ENCODE measurements around the gene SPATA24.
"Not testable (repeated sequence)": the region's sequence is repeated elsewhere in the genome, so short reads cannot be mapped to it uniquely, and the experiment has no call there.

Gene SPATA24

GRCh38 chr5:139381837-139382761 is 21.8 kb downstream of the SPATA24 start:
- DNase-seq, result no peak

DNA sequence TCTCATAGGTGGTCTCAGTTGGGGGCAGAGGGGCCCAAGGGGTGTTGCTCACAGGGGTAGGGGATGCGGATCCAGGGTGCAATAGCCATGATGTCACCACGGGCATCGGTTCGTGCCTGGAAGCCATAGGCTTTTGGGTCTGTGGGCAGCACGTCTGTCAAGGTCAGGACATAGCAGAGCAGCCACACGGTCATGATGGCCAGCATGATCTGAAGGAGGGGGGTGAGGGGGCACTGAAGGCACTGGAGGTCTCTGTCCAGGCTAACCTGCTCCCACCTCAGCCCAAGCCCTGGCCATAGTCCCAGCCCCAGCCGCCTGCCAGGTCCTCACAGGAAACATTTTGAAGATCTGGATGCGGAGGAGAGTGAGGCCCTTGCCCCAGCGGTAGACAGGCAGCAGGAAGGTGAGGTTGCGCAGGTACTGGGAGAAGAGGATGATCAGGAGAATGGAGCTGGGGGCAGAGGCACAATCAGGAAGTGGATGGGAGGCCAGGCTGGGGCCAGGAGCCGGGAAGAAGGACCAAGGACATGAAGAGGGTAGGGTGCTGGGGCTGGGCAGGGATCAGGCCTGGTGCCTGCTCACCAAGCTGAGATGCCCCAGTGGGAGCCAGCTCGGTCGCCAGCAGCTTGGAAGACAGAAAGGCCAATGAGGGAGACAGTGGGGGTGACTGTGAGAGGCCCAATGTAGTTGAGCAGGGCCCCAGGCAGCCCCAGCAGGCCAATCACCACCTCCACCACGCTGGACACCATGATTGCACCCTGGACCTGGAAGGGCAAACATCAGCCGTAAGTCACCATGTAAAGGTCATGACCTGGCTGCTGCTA is 24.1 kb downstream of the SPATA24 start:
- no peak for DNase-seq

DNA sequence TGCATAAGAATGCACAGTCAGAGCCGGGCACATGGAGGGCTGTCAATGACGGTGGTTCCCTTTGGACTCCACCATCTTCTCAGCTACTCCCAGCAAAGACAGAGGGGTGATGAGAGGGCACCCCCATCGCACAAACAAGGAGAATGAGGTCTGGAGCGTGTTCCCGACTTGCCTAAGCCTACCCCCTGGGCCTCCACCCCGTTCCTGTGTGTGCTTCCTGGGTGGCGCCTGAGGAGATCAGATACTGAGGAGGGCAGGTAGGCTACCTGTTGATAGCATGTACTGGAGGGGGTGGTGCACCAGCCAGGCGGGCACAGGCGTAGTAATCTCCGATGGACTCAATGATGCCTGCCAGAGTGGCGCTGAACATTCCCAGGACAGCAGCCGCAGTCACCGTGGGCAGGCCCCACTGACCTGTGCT is 24.9 kb downstream of the SPATA24 start:
- no peak for DNase-seq

DNA sequence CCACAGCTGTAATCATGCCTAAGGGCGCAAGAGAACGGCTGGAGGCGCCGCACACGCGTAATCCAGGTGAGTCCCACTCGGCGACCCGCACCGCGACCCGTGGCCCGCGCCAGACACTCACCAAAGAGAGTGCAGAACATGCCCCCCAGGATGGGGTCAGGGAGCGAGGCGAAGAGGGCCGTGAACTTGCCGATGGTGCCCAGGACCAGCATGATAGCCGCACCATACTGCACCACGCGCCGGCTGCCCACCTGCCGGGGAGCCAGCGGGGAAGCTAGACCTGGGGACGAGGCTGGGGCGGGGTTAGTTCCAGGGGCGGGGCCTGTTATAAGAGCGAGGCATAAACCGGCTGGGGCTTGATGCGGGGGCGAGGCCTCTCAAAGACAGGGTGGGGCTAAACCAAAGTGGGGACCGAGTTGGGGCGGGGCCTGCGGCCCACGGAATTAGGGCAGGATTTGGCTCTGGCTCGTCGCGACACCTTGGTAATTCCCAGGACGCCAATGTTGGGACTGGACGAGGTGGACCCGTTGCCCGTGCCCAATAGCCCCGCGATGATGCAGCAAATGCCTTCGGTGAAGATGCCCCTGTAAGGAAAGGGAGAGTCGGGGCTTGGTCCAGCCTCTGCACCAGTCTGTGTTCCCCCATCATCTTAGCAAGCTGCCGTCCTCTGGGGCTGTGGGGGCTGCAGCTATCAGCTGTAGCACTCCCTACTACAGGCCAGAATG is 25.6 kb downstream of the SPATA24 start:
- no peak for DNase-seq

DNA sequence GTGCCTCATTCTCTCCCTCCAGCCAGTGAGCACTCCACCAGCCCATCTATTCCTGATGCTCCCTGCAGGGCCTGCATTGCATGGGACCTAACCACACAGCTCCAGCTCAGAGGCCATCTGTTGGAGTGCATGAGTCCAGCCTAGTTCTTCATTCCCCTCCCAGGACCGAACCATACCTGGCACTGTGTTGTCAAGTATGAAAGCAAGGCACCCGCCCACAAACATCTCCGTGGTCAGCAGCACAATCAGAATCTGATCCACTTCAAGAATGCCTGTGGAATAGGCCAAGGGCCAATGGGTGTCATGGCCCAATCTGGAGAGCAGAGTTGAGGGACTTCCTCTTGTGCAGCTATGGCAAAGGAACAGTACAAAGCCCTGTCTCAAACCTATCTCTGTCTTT is 26.7 kb downstream of the SPATA24 start:
- no peak for DNase-seq

DNA sequence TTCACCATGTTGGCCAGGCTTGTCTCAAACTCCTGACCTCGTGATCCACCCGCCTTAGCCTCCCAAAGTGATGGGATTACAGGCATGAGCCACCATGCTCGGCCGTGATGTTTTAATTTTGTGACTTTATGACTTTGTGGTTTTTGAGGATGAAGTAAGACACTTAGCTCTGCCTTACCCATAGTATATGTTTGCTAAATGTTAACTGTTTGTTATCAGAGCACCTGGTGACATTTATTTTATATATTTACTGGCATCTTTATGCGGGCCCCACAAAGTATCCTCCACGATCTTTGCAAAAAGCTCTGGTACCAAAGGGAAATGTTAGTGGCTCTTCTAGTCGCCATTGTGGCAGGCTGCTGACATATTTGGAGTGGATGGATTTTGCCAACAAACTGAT is 27.5 kb downstream of the SPATA24 start:
- no peak for DNase-seq

DNA sequence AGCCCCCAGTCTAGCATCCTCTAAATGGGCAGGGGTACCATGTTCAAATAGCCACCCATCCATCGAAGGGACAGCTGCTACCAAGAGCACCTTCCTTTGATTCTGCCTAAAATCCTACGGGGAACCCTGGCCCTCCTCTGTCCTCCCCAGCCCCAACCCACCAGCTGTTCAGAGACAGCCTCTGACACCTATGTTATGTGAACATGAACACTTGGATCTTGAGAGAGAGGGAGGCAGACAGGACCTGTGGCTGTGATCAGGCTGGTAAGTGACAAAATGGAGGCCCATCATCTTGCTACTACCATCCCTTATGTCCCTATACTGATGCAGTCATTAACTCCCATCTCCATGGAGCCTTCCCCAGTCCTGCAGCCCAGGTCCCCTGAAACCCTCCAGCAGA is 29.0 kb downstream of the SPATA24 start:
- no peak for DNase-seq

- no peak for DNase-seq
Observed at GRCh38 chr5:139371482-139372435, 32.1 kb downstream of the SPATA24 start.

DNA sequence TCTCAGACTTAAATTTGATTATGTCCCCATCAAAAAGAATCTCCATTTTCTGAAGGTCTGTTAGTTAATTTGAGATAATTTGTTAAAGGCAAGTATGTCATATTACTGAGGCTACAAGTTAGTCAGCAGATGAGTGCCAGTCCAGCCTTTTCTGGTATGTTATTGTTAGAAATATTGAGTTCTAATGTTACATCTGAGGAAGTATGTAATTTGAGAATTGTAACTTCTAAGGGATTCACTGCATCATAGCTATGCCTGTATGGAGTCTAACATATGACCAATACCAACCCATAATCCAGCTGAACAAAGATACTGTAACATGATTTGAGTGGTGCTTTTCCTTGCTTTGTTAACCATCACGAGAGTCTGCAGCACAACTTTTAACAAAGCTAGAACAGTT is 34.7 kb downstream of the SPATA24 start:
- no peak for DNase-seq

DNA sequence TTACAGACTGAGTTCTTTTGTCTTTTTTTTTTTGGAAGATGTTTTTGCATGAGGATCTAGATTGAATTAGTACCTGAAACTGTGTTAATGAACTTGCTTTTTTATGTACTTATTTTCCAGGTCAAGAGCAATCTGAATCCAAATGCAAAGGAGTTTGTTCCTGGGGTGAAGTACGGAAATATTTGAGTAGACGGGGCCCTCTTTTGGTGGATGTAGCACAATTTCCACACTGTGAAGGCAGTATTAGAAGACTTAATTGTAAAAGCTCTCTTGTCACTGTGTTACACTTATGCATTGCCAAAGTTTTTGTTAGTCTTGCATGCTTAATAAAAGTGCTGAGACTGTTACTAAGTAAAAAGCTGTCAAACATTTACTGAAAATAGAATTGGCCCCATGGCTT is 35.3 kb downstream of the SPATA24 start:
- no peak for DNase-seq

DNA sequence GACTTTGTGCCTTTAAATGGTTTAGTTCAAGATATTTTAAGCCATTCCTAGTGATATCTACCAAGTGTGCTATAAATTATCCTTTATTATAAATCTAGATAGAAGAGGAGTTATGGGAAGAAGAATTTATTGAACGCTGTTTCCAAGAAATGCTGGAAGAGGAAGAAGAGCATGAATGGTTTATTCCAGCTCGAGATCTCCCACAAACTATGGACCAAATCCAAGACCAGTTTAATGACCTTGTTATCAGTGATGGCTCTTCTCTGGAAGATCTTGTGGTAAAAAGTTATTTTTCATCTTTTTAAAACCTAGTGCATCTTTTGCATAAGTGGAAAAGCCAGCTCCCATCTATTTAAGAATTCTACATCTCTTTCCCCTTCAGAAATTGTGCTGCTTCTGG is 39.4 kb downstream of the SPATA24 start:
- DNase-seq, result no peak

GRCh38 chr5:139363937-139364336 is 40.0 kb downstream of the SPATA24 start:
- no peak for DNase-seq

DNA sequence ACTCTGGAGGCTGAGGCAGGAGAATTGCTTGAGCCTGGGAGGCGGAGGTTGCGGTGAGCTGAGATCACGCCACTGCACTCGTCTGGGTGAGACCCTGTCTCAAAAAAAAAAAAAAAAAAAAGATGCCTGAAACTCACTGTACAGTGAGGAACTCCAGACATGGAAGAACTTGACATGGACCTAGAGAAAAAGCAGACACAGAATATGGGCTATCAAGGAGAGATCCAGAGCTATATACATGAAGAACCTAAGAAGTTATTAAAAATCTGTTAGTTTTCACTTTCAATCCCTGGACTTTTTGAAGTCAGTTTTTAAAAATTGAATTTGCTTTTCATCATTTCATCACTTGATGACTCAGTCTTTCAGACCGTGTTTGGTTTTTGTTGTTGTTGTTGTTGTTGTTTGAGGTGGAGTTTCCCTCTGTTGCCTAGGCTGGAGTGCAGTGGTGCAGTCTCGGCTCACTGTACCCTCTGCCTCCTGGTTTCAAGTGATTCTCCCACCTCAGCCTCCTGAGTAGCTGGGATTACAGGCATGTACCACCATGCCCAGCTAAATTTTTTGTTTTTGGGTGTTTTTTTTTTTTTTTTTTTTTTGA is 42.0 kb downstream of the SPATA24 start:
- DNase-seq, result no peak

GRCh38 chr5:139360384-139360783 is 43.5 kb downstream of the SPATA24 start:
- DNase-seq, result no peak

- no peak for DNase-seq
Observed at GRCh38 chr5:139358064-139358463, 45.8 kb downstream of the SPATA24 start.

GRCh38 chr5:139355900-139356299 is 48.0 kb downstream of the SPATA24 start:
- DNase-seq, result not testable (repeated sequence)

- no peak for DNase-seq
Observed at GRCh38 chr5:139354186-139354585, 49.7 kb downstream of the SPATA24 start.

GRCh38 chr5:139347863-139348262 is 56.0 kb downstream of the SPATA24 start:
- DNase-seq, result not testable (repeated sequence)
